ENCODE results near the gene NDUFS4. TPM values are rescaled to one million over a fixed set of nuclear protein-coding genes. Genes with fewer than 3 reads are reported as not detected.

Gene NDUFS4
- total RNA-seq, 2 experiments from 2014 or later = 52.2 to 69.1 TPM

DNA sequence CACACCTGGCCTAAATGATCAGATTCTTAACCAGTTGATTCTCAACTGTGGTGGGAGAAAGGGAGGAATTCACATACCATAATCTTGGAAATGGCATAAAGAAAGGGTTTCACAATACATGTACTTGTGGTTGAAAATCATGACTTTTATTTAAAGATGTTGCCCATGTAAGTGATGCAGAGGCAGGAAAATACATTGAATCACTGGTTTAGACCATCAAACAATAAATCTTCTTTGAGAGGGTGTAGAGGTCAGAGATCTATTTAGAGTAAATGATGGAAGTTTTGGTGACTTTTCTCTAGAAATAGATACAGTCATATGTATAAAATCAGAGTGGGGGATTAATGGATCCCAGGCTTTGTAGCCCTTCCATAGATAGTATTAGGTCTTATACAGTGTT is 15.4 kb downstream of the NDUFS4 start:
- ATAC-seq = no peak
- POLR2A ChIA-PET = interaction anchor here (0.6 kb wide), 1 partner anchor 314 kb away, joined by 3 read pairs; no protein-coding TSS in a partner anchor
- peaks cover 50% of the 10 kb centered on the region for H3K4me1 Mint-ChIP-seq

DNA sequence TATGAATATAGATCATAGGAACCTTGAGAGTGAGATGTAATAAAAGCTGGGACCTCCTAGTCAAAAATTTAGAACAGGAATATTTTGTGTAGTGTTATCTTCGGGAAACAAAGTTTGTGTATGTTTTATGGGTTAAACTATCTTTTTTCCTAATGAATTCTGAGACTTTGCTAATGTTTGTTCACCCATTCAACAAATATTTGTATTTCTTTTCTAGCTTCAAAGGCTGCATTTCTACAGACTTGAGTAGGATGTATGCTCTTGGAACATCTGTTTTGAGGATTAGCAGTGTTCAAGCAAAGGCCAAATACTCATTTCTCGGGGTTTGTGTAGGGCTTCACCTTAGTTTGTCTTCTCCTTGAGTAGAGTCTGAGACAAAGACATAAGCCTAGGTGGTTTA is 16.2 kb downstream of the NDUFS4 start:
- POLR2A ChIA-PET = interaction anchor here (0.8 kb wide), 1 partner anchor 13 kb away, joined by 4 read pairs; no protein-coding TSS in a partner anchor
- peaks cover 56% of the 10 kb centered on the region for H3K4me1 Mint-ChIP-seq
- H3K27ac Mint-ChIP-seq = no peak overlapping the region

More for the DNA sequence above, 15.4 kb downstream of the NDUFS4 start:
- no peak for DNase-seq
- peaks cover 10% of the 10 kb centered on the region for H3K36me3 Mint-ChIP-seq (ENCODE audit: low read depth)
- no peaks in the 10 kb centered on the region for H3K9me3 Mint-ChIP-seq (ENCODE audit: low read depth)
- intact Hi-C loops (cut with DNase I, micrococcal nuclease) = no loop called here
- CTCF ChIA-PET = no interaction called here
- H3K27me3 Mint-ChIP-seq = no peaks in the 10 kb centered on the region
- H3K27ac Mint-ChIP-seq = no peak overlapping the region
- H3K4me3 Mint-ChIP-seq = no peak overlapping the region

GRCh38 chr5:53578854-53579253 is 18.4 kb downstream of the NDUFS4 start:
- Mint-ChIP-seq H3K4me3 (no peak overlapping the region), H3K27ac (no peak overlapping the region), H3K4me1 (peaks cover 45% of the 10 kb centered on the region), H3K36me3 (ENCODE audit: low read depth) (peaks cover 8% of the 10 kb centered on the region), H3K9me3 (ENCODE audit: low read depth) (no peaks in the 10 kb centered on the region), H3K27me3 (no peaks in the 10 kb centered on the region)
- DNase-seq = no peak
- ATAC-seq = no peak
- ChIA-PET POLR2A (no interaction called here), CTCF (no interaction called here)
- intact Hi-C loops (cut with DNase I, micrococcal nuclease) = no loop called here

More for the DNA sequence above, 16.2 kb downstream of the NDUFS4 start:
- DNase-seq (no peak), ATAC-seq (no peak)
- intact Hi-C loops (cut with DNase I, micrococcal nuclease) = no loop called here
- CTCF ChIA-PET = no interaction called here
- Mint-ChIP-seq H3K27me3 (no peaks in the 10 kb centered on the region), H3K4me3 (no peak overlapping the region), H3K36me3 (ENCODE audit: low read depth) (peaks cover 8% of the 10 kb centered on the region), H3K9me3 (ENCODE audit: low read depth) (no peaks in the 10 kb centered on the region)

GRCh38 chr5:53580547-53580946 is 20.1 kb downstream of the NDUFS4 start:
- H3K4me1 Mint-ChIP-seq = peaks cover 33% of the 10 kb centered on the region
- no peak overlapping the region for H3K27ac Mint-ChIP-seq
- no peak for ATAC-seq
- peaks cover 8% of the 10 kb centered on the region for H3K36me3 Mint-ChIP-seq (ENCODE audit: low read depth)
- DNase-seq = no peak
- CTCF ChIA-PET = no interaction called here
- intact Hi-C loops (cut with DNase I, micrococcal nuclease) = no loop called here
- H3K9me3 Mint-ChIP-seq (ENCODE audit: low read depth) = no peaks in the 10 kb centered on the region
- H3K4me3 Mint-ChIP-seq = no peak overlapping the region
- POLR2A ChIA-PET = no interaction called here
- H3K27me3 Mint-ChIP-seq = no peaks in the 10 kb centered on the region

- H3K4me1 Mint-ChIP-seq = peaks cover 21% of the 10 kb centered on the region
- H3K9me3 Mint-ChIP-seq (ENCODE audit: low read depth) = no peaks in the 10 kb centered on the region
- ChIA-PET CTCF (no interaction called here), POLR2A (no interaction called here)
- no peak overlapping the region for H3K27ac Mint-ChIP-seq
- peaks cover 7% of the 10 kb centered on the region for H3K36me3 Mint-ChIP-seq (ENCODE audit: low read depth)
- intact Hi-C loops (cut with DNase I, micrococcal nuclease) = no loop called here
- DNase-seq = no peak
- H3K4me3 Mint-ChIP-seq = no peak overlapping the region
- H3K27me3 Mint-ChIP-seq = no peaks in the 10 kb centered on the region
- no peak for ATAC-seq
Measured at GRCh38 chr5:53582225-53582624, 21.8 kb downstream of the NDUFS4 start.

DNA sequence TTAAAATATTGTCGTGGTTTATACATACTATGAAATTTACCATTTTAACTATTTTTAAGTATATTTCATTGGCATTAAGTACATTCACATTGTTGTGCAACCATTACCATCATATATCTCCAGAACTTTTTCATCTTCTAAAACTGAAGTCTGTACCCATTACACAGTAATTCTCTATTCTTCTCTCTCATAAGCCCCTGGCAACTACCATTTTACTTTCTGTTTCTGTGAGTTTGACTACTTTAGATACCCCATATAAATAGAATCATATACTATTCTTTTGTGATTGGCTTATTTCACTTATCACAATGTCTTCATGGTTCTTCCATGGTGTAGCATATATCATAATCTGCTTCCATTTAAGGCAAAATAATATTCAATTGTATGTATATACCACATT is 30.3 kb downstream of the NDUFS4 start:
- Mint-ChIP-seq H3K4me1 (peaks cover 39% of the 10 kb centered on the region), H3K9me3 (ENCODE audit: low read depth) (no peaks in the 10 kb centered on the region), H3K36me3 (ENCODE audit: low read depth) (peaks cover 12% of the 10 kb centered on the region), H3K4me3 (no peak overlapping the region), H3K27ac (no peak overlapping the region), H3K27me3 (no peaks in the 10 kb centered on the region)
- ATAC-seq (no peak), DNase-seq (no peak)
- intact Hi-C loops (cut with DNase I, micrococcal nuclease) = no loop called here
- CTCF ChIA-PET = no interaction called here
- POLR2A ChIA-PET = no interaction called here

DNA sequence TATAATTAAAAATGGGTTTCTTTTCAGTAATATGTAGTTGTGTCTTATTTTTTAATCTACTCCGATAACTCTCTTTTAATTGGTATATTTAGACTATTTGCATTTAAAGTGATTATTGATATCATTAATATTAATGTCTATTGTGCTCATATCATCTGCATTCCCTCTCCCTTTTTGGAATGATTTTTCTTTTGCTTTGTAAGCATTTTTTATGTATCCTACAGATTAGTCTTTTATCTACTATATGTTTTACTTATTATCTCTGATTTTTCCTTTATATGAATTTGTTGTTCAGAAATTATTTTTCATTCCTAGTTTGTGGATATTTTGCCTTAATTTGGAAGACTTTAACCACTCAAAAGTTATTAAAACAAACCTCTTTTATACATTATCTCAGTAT is 34.0 kb downstream of the NDUFS4 start:
- ATAC-seq (no peak), DNase-seq (no peak)
- ChIA-PET CTCF (no interaction called here), POLR2A (no interaction called here)
- peaks cover 19% of the 10 kb centered on the region for H3K36me3 Mint-ChIP-seq (ENCODE audit: low read depth)
- H3K27ac Mint-ChIP-seq = no peak overlapping the region
- peaks cover 34% of the 10 kb centered on the region for H3K4me1 Mint-ChIP-seq
- H3K9me3 Mint-ChIP-seq (ENCODE audit: low read depth) = no peaks in the 10 kb centered on the region
- H3K4me3 Mint-ChIP-seq = no peak overlapping the region
- intact Hi-C loops (cut with DNase I, micrococcal nuclease) = no loop called here
- H3K27me3 Mint-ChIP-seq = no peaks in the 10 kb centered on the region

- H3K9me3 Mint-ChIP-seq (ENCODE audit: low read depth) = no peaks in the 10 kb centered on the region
- POLR2A ChIA-PET = no interaction called here
- intact Hi-C loops (cut with DNase I, micrococcal nuclease) = no loop called here
- DNase-seq = no peak
- ATAC-seq = no peak
- CTCF ChIA-PET = no interaction called here
- no peak overlapping the region for H3K27ac Mint-ChIP-seq
- peaks cover 18% of the 10 kb centered on the region for H3K36me3 Mint-ChIP-seq (ENCODE audit: low read depth)
- peaks cover 13% of the 10 kb centered on the region for H3K4me1 Mint-ChIP-seq
- H3K27me3 Mint-ChIP-seq = no peaks in the 10 kb centered on the region
- H3K4me3 Mint-ChIP-seq = no peak overlapping the region
Measured at GRCh38 chr5:53597894-53598293, 37.5 kb downstream of the NDUFS4 start.

DNA sequence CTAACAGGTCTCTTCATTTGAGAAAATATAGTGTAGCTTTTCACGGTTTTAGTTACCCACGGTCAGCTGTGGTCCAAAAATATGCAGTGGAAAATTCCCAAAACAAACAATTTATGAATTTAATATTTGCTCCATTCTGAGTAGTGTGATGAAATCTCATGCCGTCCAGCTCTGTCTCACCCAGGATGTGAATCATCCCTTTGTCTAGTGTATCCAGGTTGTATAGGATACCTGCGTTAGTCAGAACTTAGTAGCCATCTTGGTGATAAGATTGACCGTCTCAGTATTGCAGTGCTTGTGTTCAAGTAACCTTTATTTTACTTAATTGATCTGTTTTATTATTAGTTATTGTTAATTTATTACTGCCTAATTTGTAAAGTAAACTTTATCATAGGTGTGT is 41.1 kb downstream of the NDUFS4 start:
- CTCF ChIA-PET = interaction anchor here (0.8 kb wide), 1 partner anchor 638 kb away, joined by 3 read pairs; no protein-coding TSS in a partner anchor
- DNase-seq = no peak
- no peaks in the 10 kb centered on the region for H3K27me3 Mint-ChIP-seq
- peaks cover 33% of the 10 kb centered on the region for H3K36me3 Mint-ChIP-seq (ENCODE audit: low read depth)
- ATAC-seq = no peak
- H3K4me1 Mint-ChIP-seq = no peaks in the 10 kb centered on the region
- H3K9me3 Mint-ChIP-seq (ENCODE audit: low read depth) = no peaks in the 10 kb centered on the region
- intact Hi-C loops (cut with DNase I, micrococcal nuclease) = no loop called here
- POLR2A ChIA-PET = no interaction called here
- H3K27ac Mint-ChIP-seq = no peak overlapping the region
- H3K4me3 Mint-ChIP-seq = no peak overlapping the region

DNA sequence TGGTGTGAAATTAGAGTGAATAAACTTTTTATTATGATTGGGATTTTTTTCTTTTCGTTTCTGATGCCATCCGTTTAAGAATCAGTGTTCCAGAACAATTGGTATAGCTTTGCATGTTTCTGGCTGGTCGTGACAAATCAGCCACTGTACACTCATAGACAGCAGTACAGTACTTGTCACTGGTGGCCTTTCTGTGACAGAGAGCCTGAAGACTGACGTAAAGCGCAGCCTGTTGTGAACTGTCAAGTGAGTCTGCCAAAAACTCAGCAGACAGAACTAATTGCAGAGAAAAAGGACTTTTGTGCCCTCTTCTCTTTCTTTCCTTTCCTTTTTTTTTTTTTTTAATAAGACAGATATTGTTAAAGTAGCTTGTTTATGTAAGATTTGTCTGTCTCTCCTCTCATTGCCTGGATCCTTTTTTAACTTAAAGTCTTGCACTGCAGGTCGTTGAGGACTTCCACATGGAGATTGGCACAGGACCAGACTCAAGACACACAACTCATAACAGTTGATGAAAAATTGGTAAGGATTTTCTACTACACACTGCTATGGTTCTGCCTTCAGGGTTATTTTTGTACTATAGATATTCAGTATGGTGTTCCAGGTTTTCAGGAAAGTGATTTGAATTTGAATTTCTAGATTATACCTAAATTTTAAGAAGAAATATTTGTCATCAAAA is 42.7 kb downstream of the NDUFS4 start:
- H3K27ac Mint-ChIP-seq = no peak overlapping the region
- peaks cover 29% of the 10 kb centered on the region for H3K36me3 Mint-ChIP-seq (ENCODE audit: low read depth)
- no peaks in the 10 kb centered on the region for H3K4me1 Mint-ChIP-seq
- H3K27me3 Mint-ChIP-seq = no peaks in the 10 kb centered on the region
- ATAC-seq (no peak), DNase-seq (no peak)
- CTCF ChIA-PET = no interaction called here
- intact Hi-C loops (cut with DNase I, micrococcal nuclease) = no loop called here
- POLR2A ChIA-PET = no interaction called here
- H3K4me3 Mint-ChIP-seq = no peak overlapping the region
- H3K9me3 Mint-ChIP-seq (ENCODE audit: low read depth) = no peaks in the 10 kb centered on the region

DNA sequence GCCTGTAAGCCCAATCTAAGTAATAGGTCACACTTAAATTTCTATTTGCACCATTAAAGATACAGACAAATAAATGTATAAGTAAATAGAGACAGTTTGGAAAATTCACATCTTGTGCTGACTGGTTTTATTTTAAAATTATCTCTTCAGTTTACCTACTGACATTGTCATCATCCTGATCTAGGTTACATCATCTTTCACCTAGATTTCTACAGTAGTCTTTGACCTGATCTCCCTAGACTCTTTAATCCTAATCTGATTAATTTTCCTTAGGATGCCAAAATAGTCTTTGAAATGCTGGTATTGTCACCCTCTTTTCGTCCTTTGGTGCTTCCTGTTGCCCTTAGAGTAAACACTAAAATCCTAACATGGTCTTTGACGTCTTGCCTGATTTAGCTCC is 43.9 kb downstream of the NDUFS4 start:
- peaks cover 30% of the 10 kb centered on the region for H3K36me3 Mint-ChIP-seq (ENCODE audit: low read depth)

GRCh38 chr5:53607886-53608285 is 47.4 kb downstream of the NDUFS4 start:
- Mint-ChIP-seq H3K36me3 (ENCODE audit: low read depth) (peaks cover 31% of the 10 kb centered on the region), H3K27me3 (no peaks in the 10 kb centered on the region), H3K4me3 (no peak overlapping the region), H3K9me3 (ENCODE audit: low read depth) (no peaks in the 10 kb centered on the region), H3K27ac (no peak overlapping the region), H3K4me1 (peaks cover 7% of the 10 kb centered on the region)
- no peak for DNase-seq
- POLR2A ChIA-PET = no interaction called here
- CTCF ChIA-PET = no interaction called here
- intact Hi-C loops (cut with DNase I, micrococcal nuclease) = no loop called here
- ATAC-seq = no peak

More for the DNA sequence above, 43.9 kb downstream of the NDUFS4 start:
- intact Hi-C loops (cut with DNase I, micrococcal nuclease) = no loop called here
- Mint-ChIP-seq H3K9me3 (ENCODE audit: low read depth) (no peaks in the 10 kb centered on the region), H3K4me1 (peaks cover 2% of the 10 kb centered on the region), H3K27me3 (no peaks in the 10 kb centered on the region), H3K4me3 (no peak overlapping the region), H3K27ac (no peak overlapping the region)
- CTCF ChIA-PET = no interaction called here
- ATAC-seq = no peak
- POLR2A ChIA-PET = no interaction called here
- DNase-seq = no peak
